Heart left ventricle (tissue), 13 donors: ENCODE data around the gene VWDE.

Source experiments
- CTCF ChIP-seq, 12 donors: fragments of 200-600 bp; sonication (generic) in 4 of 12; IDR thresholded peaks; one replicate each; pipeline versions ENCODE4 v1.5.0 to v1.8.0; 2018 to 2022; ENCODE audit warnings: antibody characterized with exemption in 12 of 12, mild to moderate bottlenecking in 5 of 12
- POLR2A ChIP-seq, 2 donors: fragments of 450-650 bp; IDR thresholded peaks; one replicate each; pipeline ENCODE4 v1.6.1; 2017; ENCODE audit warnings: antibody characterized with exemption in 2 of 2, mild to moderate bottlenecking in 2 of 2, moderate library complexity in 2 of 2
- donor health status: ischemic (EF 13 %, LVEDD 7.1; RV severe dilation, severe dysfunction).
- donor health status: DM: no; HTN: yes; CAD: no.
- donor health status: DM: no; HTN: no; CAD: no.
- donor health status: ischemic (EF 25% LVEDD 6.9; RV normal size, moderate dysfunction).
- donor health status: ischemic (EF 25% LVEDD 5.7; RV mildly dilated, moderate dysfunction).
- donor health status: ischemic (EF 35%, LVEDD 5.7; RV mildly dilated, moderate dysfunction).
- donor health status: nonischemic (EF 11% LVEDD 7.7; RV severe dilation, severe dysfunction).
- donor health status: DM: yes; HTN: yes; CAD: no.
- donor health status: PGD.
- donor health status: ischemic (EF 29% LVEDD 5.4; RV normal size, mild dysfunction).
- donor health status: nonischemic (EF 23%, LVEDD 6.1; RV moderate dilation, normal function).

- TF ChIP-seq CTCF (IDR thresholded peaks at IDR 0.05) (no peak), POLR2A (IDR thresholded peaks at IDR 0.05) (no peak)
These were observed 11.4 kb upstream of the VWDE start for GRCh38 chr7:12415072-12415471.
